AG09319 (cell line): ENCODE data around the gene NCOA6.

Experiments used
- DNase-seq: peaks from one replicate; pipeline ENCODE4 v3.0.0-alpha.2; 2010; ENCODE audit warnings: low read depth; ENCODE audit errors: extremely low read depth
- TF ChIP-seq, protein P1 (sequence below): IDR thresholded peaks from 2 replicates; pipeline ENCODE4 v1.5.1; 2011; ENCODE audit warnings: low read depth, mild to moderate bottlenecking, inconsistent platforms, low read length, moderate library complexity

The NCOA6 gene

DNA sequence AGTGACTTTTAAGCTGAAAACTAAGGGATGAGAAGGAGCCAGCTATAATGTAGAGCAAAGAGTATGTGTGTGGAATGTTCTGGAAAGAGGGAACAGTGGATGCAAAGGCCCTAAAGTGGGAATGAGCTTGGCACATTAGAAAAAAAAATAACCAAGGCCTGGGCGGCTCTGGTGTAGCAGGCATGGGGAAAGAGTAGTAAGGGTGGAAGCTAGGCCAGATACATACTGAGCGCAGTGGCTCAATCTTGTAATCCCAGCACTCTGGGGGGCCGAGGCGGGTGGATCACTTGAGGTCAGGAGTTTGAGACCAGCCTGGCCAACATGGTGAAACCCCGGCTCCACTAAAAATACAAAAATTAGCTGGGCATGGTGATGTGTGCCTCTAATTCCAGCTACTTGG, 38.8 kb upstream of the NCOA6 start:
- TF ChIP-seq, protein P1, sequence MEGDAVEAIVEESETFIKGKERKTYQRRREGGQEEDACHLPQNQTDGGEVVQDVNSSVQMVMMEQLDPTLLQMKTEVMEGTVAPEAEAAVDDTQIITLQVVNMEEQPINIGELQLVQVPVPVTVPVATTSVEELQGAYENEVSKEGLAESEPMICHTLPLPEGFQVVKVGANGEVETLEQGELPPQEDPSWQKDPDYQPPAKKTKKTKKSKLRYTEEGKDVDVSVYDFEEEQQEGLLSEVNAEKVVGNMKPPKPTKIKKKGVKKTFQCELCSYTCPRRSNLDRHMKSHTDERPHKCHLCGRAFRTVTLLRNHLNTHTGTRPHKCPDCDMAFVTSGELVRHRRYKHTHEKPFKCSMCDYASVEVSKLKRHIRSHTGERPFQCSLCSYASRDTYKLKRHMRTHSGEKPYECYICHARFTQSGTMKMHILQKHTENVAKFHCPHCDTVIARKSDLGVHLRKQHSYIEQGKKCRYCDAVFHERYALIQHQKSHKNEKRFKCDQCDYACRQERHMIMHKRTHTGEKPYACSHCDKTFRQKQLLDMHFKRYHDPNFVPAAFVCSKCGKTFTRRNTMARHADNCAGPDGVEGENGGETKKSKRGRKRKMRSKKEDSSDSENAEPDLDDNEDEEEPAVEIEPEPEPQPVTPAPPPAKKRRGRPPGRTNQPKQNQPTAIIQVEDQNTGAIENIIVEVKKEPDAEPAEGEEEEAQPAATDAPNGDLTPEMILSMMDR = no peak
- DNase-seq = no peak

DNA sequence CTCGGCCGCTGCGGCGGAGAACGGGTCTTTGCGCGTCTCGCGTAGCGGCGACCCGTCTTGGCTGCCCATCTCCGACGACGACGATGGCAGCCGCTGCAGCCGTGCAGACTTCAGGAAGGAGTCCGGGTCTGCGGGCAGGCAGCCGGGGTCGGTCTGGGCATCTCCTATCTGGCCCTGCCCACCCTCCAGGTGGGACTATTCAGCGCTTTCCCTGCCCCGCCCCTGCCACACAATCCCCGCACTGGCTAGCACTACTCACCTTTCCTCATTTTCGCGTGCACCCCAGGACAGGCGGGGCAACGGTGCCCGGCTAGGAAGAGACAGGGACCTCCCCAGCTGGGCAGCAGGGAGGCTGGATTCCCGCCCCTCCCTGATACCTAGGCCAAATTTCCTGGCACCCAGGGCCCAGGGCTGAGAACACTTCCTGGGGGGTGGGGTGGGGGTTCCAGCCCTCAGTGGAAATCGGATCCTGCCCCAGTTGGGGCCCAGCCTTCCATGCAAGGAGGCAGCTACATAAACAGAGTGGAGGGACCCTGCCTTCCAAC, 38.0 kb upstream of the NCOA6 start:
- DNase-seq = no peak
- TF ChIP-seq, protein P1 = no peak

DNA sequence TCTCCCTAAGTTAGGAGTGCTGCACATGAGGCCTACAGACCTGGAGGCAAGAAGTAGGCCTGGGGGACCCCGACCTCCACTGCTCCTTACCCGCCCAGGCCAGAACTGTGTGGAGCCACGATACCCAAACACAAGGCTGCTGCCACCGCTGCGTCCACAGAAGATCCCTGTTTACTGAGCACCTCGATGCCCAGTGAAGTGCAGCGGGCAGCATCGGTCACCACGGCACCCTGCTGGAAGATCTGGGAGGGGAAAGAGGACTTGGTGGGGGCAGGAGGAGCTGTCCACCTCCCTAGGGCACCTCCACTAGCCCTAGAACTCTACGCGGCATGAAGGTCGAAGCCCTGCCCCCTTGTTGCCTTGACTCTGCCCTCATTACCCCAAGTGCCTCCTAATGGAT, 37.3 kb upstream of the NCOA6 start:
- TF ChIP-seq, protein P1 = no peak
- no peak for DNase-seq

DNA sequence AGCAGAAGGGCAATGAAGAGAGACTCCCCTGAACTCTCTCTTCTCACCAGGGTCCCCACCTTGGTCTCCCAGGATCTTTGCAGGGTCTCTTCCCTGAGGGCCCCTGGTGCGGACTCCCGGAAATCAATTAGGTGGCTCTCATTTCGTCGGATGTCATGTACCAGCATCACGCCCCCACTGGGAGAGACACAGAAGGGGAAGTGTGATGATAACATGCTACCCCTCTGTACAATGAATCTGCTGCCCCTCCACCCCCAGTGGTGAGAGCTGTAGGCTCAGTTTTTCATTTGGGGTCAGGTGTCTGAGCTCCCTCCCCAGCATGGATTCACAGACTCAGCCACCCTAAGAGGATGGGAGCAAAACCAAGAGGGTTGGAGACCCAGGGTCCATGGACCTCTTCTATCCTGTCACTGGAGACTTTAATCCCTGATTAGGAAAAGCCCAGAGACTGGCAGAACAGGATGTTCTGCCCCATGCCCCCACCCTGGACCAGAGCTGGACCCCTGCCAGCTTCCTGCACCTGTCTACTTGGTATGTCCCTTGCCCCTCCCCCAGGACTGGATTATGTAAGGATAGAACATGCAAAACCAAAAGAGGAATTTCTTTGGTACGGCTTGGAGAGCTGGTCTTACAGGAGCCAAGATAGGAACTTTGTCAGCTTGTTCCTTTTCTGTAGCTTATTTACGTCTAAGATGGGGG, 36.1 kb upstream of the NCOA6 start:
- no peak for DNase-seq
- TF ChIP-seq, protein P1 = no peak

DNA sequence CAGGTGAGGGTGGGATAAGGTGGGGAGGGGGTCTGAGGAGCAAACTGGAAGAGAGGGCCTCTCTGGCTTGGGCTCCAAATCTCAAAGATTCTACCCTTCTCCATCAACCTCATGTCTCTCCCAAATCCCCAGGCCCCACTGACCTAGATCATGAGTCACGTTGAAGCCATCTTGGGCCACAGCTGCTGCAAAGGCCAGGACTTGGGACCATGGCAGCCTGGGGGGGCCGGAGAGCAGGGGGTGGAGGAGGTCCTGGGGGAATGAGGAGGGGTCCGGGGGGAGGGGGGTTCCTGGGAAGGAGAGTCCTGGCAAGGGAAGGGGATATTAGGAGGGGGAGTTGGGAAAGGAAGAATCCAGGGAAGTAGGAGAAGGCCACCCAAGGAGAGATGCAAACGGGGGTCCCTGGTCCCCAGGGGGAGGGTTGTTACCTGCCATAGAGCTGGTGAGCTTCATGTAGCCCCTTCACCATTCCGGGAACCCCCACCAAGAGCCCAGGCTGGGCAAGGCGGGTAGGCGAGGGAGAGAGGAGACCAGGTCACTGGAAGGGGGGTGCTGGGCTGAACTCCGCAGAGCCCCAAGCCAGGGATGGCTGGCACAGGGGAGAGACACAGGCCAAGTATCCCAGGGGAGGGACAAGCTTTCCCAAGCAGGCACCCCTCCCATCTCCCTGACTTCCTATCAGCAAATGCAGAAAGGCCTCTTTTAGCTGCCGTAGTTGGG, 34.5 kb upstream of the NCOA6 start:
- TF ChIP-seq, protein P1 = no peak

DNA sequence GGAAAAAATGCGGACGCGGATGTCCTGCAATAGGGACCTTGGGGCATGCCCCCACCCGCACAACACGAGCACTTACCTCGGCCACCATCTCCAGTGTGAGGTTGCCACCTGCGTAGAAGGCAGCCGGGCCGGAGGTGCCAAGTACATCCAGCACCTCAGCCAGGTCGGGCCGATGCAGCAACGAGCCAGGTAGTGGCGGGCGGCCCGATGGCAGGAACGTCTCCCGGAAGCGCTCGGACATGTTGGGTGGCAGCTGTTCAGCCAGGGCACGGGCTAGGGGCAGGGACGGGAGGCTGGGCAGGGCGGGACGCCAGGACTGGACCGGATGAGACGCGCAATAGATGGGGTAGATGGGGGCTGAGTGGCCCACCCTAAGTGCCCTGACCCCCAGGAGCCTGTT, 33.9 kb upstream of the NCOA6 start:
- DNase-seq = no peak
- TF ChIP-seq, protein P1 = no peak

More for the DNA sequence above, 34.5 kb upstream of the NCOA6 start:
- DNase-seq = no peak

DNA sequence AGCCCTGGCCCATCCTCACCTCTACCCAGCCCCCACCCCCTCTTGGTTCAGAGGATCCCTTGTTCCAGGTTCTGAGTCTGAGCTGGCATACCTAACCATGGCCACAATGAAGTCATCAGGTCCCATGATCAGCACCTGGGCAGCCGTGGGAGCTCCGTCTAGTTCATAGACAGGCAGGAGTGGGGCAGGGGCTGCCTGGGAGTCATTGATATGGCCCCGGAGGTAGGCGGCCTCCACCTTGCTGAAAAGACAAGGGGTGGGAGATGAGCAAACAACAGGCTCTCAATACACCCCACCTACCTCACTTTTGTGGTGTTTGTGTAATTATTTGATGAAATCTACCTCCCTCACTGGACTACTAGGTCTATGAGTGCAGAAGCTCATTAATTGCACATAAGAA, 26.8 kb upstream of the NCOA6 start:
- no peak for DNase-seq
- TF ChIP-seq, protein P1 = no peak
